KBM-7 (cell line): ENCODE data around the gene TCERG1L.
A peak's percentile ranks its signal among the peaks of the same experiment; 100 is the strongest.
"Not testable (repeated sequence)": the region's sequence is repeated elsewhere in the genome, so short reads cannot be mapped to it uniquely, and the experiment has no call there.

Experiments
- DNase-seq: peaks from one replicate; pipeline ENCODE4 v3.0.0-alpha.2; 2015
- in situ Hi-C: fragments of 300-500 bp; cut with MboI; formaldehyde crosslinking; loops from 2 replicates; pipeline ENCODE4 v1.14.3; 2020; ENCODE audit warnings: low sequenced_read_pairs, low pct_unique_long_range_greater_than_20kb, mixed read lengths

The TCERG1L gene

DNA sequence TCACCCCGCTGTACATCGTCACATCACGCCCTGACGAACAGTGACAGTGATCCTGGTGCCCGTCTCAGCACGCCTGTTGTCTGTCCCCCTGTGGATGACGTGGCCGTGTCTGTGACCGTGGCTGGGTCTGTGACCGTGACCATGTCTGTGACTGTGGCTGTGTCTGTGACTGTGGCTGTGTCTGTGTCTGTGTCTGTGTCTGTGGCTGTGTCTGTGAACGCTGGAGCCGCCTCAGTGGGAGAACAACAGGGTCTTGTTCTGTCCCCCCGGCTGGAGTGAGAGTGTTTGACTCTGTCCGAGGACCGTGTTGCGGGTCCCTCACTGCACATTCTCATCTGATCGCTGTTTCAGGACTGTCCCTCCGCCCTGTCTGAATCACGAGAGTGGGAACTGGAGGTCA is 202.2 kb downstream of the TCERG1L start:
- no peak for DNase-seq
- in situ Hi-C loops: no loop called here

DNA sequence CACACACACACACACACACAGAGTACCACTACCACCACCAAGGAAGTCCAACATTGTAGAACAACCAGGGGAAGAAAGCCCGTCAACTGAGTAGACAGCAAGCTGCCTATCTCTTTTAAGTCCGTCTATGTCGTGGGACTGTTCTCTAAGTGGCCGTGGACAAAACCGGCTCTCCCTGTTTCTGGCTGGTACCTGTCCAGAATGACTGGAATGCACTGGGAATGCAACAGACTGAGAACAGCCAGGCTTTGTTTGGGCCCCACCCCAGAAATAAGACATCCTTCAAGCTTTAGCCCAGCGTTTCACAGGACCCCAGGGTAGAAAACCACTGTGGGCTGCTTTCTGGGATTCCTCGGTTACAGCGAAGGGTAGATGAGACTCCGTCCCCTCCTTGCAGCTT is 203.6 kb downstream of the TCERG1L start:
- in situ Hi-C loops: no loop called here
- DNase-seq: no peak

DNA sequence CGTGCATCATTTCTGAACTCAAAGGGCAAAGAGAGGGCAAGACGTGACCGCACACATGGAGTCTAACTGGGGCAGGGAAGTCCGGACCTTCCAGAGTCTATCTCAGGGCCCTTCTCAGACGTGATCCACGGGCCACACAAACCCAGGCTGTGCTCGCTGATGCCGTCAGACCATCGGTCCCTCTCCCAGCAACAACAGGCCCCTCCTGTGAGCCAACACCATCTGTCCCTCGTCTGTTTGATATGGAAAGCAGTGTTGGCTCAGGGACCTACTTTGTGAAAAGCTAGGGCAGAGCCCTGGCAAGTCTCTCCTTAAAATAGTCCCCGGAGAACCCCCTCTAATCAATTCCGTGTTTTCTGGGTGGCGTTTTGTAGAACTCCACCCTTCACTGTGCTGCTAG is 208.8 kb downstream of the TCERG1L start:
- DNase-seq: no peak
- in situ Hi-C loops: no loop called here

DNA sequence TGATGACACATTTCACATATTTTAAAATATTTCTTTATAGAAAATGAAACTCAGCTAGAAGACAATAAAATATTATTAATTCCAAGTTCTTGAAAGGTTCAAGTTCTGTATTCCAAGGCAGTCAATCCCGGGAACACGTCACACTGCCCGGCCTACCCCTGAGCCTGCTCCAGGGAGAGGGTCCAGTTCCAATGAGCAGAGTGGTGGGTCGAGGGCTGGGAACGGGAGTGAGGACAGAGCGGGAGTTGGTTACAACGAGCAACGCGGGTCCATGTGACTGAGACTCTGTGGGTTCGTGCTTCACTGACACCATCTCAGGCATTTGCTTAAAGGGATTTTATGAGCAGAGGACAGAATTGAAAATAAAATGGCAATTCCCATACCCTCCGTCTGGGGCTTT is 209.4 kb downstream of the TCERG1L start:
- no peak for DNase-seq
- in situ Hi-C loops: no loop called here

DNA sequence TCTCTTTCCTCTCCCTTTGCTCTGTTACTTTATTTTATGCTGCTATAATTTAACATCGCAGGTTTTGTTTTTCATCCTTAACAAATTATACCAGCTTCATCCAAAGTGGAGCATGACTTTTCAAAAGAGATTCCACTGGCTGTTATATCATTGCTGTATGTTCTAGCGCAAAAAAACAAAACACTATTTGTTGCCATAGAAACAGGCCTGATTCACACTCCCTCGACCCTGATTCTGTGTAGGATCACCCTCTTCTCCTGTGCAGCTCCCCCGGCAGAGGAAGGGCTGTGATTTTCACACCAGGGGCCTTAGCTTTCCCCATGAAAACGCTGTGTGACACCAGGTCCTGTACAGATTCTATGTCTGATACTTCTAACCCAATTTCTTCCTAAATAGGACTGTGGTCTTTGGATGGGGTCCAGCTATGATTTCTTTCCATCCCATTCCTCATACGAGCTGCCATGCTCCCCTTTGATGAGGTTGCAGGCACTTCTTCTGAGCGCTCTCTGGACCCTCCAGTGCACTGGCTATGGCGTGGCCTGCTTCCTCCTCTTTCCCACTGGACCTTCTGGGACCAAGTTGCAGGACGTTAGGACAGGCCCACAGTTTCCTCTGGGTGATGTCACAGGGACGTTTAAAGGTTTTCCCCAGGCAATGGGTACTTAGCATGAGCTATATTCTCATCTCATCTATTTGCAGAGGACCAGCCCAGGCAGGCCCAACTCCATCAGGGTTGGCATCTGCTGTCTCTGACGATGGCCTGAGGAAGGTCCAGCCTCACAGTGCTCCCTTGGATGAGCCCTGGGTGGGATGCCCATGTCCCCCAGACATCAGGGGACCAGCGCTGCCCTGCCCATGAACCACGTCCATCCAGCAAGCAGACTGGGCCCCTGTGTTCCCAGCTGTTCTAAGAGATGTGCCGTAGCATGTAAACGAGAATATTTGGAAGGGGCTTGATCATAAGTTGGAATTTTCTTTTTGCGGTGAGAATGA is 210.8 kb downstream of the TCERG1L start:
- in situ Hi-C loops, DNase-seq: not testable (repeated sequence)

DNA sequence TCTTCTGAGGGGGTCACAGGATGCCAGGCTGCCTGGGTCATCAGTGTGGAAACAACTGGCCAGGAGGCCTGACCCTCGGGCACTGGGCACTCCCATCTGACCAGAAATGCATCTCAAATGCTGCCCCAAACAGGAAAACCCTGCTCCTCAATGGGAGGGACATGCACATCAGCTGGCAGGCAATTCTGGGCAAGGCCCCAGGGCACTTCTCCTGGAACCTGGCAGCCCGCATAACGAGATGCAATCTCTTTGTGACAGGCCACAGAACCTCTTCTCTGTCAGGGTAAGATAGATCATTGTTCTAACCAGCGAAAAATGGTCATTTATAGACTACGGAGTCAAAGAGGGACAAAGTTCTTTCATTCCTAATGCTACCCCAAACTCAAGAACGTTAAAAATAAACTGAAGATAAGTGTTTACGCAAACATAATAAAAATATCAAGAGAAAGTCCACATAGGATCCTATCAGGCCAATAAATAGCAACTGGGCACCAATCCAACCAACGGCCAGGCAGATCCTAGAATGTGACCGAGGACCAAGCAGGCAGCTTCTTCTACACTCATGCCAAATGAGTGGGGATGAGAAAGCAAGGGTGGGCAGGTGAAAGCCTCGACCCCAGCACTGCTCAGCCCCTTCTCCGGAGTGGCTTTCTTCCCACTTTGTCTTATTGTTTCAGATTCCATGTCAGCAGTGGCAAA is 212.3 kb downstream of the TCERG1L start:
- in situ Hi-C loops: no loop called here
- DNase-seq: no peak

DNA sequence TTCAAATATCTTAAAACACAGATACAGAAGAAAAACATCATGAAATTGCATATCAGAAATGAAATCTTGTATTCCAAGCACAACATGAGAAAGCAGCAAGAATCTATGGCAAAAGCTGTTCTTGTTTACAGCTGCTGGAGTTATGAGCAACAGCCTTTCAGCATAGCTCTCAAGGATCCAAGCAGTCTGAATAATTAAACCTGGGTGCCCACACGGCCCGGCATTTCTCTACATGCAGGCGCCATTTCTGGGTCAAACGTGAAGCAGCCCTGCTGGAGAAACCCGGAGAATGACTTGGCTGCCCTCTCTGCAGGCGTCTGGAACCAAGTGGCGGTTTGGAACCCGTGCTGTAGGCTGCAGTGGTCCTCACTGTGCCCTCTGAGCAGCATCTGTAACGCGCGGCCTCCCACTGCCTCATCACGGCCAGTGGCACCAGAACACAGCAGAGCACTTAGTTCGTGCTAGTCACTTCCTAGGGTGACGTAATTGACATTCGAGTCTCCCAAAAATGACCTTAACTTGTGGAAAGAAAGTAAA is 213.0 kb downstream of the TCERG1L start:
- DNase-seq: no peak
- in situ Hi-C loops: no loop called here

DNA sequence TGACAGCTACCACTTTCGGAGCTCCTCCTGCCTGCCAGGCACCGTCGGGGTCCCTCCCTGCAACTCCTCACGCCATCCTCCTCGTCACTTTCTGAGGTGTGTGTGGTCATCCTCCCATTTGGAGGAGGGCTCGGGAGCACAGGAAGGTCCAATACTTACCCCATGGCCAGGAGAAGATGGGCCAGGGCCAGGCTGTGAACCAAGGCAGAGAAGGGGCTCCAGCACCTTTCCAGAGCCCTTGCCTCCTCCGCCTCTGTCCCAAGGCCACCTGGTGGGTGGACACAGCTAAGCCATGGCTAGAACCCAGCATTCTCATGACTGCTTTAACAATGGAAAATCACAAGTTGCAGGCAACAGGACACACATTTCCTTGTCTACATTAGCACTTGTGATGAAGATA is 215.5 kb downstream of the TCERG1L start:
- no peak for DNase-seq
- in situ Hi-C loops: no loop called here

DNA sequence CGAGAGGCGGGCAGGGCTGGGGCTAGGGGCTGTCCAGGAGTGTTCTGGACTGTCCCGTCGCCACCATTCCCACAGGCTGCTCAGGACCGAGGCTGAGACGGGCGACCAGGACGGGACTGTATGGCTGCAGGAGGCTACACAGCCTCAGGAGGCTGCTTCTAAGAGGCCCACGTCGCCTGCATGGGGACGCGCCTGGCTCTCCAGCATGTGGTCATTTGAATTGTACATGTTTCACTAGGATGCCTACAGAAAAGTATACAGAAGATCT is 216.3 kb downstream of the TCERG1L start:
- no peak for DNase-seq
- in situ Hi-C loops: no loop called here

DNA sequence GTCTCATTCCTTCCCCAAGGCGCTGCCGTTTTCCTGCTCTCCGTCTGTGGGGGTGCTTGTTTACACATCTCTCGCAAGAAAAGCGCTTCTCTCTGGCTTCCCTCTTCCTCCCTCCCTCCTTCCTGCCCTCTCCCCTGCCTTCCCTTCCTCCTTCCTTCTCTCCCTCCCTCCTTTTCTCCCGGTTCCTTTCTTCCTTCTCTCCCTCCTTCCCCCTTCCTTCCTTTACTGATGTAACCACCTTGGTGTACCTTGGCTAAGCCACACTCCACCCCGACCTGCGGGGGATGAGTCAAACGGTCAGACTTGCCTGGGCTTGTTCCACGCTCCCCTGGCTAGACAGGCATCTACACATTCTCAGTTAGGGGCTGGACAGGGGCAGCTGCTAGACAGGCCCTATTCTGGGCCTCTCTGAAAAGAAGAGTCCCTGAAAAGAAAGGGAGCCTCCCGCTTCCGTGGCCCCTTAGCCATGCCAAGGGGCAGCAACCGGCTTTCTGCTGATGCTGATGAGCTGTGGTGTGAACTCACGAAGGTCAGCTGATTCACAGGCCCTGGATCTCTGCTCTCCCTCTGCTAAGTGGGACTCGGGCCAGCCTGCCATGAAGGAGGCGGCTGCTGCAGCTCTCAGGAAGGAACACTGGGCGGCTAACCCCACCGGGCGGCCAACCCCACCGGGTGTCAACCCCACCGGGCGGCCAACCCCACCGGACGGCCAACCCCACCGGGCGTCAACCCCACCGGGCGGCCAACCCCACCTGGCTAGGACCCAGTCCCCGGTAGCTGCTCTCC is 216.8 kb downstream of the TCERG1L start:
- DNase-seq: peak; percentile 7
- in situ Hi-C loops: no loop called here

DNA sequence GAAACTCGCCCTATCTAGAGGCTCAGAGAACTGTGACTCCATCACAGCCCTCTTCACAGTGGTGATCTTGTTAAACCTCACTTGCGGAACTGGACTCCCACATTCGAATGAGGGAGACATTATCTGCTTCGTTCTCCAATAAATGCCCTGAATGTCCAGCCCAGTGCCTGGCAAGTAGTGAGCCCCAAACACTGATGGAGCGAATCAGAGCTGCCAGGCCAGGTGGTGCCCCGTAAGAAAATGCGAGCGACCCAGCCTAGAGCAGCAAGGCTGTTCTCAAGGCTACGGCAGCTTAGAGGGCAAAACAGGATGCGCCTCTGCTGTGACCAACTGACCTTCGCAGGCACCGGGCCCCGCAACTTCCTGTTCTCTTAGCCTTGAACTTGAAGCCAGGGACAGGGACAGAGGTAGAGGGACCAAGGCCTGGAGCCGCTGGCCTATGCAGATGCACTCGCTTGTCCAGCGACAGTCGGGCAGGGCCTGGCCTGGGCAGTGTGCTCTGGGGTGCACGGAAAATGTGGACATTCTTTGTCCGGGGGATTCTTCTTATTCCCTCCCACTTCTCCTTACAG is 217.6 kb downstream of the TCERG1L start:
- DNase-seq: no peak
- in situ Hi-C loops: no loop called here

DNA sequence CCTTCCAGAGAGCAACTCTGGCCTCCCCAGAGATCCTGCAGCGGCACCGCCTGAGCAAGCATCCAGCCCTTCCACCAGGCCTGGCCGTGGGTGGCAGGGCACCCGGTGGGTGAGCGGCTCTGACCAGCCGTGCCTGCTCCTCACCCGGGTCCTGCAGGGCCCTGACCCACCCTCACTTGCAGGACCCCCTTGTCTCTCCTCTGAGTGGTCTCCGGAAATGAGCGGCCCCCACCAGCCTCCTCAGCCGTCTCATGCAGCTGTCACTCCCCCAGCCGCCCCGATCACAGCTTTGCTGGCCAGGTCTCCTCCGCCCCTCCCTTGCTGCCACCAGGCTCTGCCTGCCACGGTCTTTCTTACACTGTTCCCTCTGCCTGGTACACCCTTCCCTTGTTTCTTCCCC is 218.2 kb downstream of the TCERG1L start:
- in situ Hi-C loops: no loop called here
- DNase-seq: no peak

DNA sequence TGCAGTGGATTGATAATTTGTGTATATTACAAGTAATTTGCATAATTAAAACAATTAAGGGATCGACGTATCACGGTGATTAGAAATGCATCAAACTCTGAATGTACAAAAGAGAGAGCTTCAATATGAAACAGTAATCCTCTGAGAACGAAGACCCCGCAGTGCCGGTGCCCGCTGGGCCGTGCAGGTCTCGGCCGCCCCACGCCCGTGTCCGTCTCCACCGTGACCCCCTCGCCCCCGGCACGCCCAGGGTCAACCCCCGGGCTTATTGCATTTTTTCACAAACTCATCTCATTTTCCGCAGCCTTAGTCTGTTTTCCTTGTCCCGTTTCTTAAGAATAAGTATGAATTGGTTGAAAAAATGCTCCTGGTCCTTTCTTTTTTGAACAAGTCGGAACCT is 218.6 kb downstream of the TCERG1L start:
- no peak for DNase-seq
- in situ Hi-C loops: no loop called here

DNA sequence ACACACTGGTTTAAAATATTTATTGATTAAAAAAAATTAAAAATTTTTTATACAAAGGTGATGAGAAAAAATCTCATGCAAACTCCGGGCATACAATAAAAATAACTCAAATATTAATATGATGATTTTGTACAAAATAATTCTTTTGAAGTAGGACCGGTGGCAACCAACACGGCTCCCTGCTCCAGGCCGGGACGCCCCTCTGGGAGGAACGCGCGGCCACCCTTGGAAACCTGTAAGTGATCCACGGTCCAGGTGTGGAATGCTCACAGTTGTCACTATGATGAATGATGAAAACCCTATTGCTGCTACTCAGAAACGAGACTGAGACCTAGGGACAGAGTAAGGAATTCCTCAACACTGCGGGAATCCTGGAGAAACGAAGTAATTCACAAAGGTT is 219.1 kb downstream of the TCERG1L start:
- DNase-seq: no peak
- in situ Hi-C loops: no loop called here

DNA sequence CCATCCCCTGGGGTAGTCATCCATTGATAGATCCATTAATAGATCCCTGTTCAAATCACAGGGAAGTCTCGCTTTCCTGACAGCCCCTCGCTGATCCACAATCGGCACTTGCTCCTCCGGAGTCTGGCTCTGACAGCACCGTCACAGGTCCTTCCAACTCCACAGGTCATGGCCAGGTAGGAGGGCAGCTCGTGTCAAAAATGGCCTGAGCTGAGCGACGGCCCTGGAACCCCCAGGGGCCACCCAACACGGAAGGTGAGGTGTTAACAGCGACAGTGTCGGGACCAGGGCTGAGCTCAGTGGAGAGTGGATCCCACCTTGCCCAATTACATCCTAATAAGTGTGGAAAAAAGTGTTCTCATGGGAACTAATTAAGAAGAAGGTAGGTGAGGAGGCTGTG is 219.8 kb downstream of the TCERG1L start:
- DNase-seq: no peak
- in situ Hi-C loops: no loop called here

DNA sequence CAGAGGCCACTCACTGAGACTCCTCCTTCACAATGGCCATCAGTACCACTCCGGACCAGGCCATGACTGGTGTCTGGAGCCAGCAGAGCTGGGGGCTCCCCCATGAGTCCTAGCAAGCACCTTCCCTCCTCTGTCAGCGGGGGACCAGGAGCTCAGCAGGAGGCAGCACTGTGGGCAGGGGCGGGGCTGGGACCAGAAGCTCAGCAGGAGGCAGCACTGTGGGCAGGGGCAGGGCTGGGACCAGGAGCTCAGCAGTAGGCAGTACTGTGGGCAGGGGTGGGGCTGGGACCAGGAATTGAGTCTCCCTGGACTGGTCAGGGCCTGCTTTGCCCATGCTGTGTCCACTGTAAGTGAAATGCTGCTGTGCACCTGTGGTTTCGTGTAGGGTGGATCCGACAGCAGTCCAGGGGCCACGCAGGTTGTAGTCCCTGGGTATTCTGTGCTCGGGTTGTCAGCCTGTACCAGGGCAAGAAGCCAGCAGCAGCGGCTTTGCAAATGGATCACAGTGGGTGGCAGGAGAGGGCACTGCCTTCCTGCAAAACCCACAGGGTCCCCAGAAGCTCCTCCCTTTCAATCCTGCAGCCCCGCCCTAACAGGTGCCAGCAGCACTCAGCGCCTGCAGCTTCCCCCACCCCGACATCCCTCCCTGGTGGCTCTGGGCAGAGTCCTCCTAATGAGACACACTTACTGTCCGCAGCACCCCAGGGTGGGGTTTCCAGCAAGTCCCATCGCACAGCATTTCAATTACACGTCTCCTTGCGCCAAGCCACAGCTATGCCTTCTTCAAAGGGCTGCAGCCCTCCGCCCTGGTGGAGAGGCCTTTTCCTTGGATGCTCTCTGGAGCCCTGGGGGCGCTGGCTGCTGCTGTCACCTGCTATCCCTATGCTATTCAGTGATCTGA is 220.5 kb downstream of the TCERG1L start:
- no peak for DNase-seq
- in situ Hi-C loops: no loop called here

DNA sequence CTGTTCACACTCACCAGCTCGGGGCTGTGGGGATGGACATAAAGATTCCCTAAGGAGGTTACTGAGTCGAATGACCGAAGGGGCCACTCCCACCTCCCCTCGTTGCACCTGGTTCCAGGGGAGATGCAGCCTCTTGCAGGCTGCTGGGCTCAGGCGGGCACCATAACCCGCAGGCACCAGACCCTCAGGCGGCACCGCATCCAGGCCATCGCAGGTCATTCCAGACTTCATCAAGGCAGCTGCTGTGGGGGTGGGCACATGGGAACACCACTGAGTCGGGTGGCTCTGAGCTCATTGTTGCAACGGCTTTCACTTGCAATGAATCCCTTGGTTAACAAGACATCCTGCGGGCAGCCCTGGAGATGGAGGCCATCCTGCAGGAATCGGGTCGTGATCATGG is 221.7 kb downstream of the TCERG1L start:
- in situ Hi-C loops: no loop called here
- no peak for DNase-seq

DNA sequence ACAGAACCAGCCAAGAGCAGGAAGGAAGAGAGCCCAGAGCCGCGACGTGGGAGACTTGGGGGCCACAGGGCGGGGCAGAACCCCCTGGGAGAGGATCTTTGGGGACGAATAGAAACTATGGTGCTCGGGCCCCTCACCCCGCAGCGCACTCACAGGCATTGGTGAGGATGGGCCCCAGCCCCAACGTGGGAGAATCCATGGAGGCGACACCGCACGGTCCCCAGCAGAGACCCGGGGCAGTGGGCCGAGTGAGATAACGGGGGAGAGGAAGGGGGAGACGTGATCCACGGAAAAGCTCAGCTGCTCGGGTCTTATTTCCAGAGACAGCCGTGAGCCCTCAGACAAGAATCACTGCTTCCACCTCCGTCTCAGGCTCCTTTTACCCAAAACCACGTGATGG is 222.4 kb downstream of the TCERG1L start:
- in situ Hi-C loops: no loop called here
- no peak for DNase-seq

DNA sequence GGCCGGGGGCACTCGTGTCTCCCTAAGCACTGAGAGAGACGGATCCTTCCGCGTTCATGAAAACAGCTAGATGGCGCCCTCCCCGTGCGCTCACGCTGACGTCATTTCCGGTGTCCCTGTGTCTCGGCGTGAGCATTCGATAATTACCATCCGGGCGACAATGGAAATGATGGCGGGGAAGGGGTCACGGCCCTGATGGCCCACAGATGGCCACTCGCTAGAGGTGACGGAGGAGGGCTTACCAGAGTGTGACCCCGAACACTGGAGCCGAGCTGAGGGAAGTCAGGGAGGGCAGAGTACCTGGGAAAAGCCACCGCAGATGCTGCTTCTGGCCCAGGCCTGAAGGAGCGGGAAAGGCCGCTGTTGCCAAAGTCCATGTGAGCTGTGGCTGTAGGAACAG is 222.9 kb downstream of the TCERG1L start:
- DNase-seq: no peak
- in situ Hi-C loops: no loop called here
